GM19023 (cell line): Measurements from ENCODE around the gene BHMT.
"Not testable (repeated sequence)": the region's sequence is repeated elsewhere in the genome, so short reads cannot be mapped to it uniquely, and the experiment has no call there.

Source experiments
- ATAC-seq: cut with Tn5 transposase; IDR thresholded peaks from one replicate; pipeline ENCODE4 v1.9.1; 2021; ENCODE audit warnings: mild to moderate bottlenecking, moderate library complexity; ENCODE audit not compliant: unreplicated experiment

The BHMT gene

GRCh38 chr5:79109527-79110492 lies 1.8 kb upstream of the BHMT start:
- ATAC-seq: no peak

- ATAC-seq: no peak
Observed at GRCh38 chr5:79111960-79112702, 522 bp downstream of the BHMT start.

- ATAC-seq: no peak
Observed at GRCh38 chr5:79112703-79113058, 1.1 kb downstream of the BHMT start.

GRCh38 chr5:79119486-79119885 lies 7.9 kb downstream of the BHMT start:
- ATAC-seq: no peak

GRCh38 chr5:79120221-79120620 lies 8.6 kb downstream of the BHMT start:
- no peak for ATAC-seq

- ATAC-seq: no peak
Observed at GRCh38 chr5:79122973-79123372, 11.4 kb downstream of the BHMT start.

GRCh38 chr5:79124607-79125006 lies 13.0 kb downstream of the BHMT start:
- no peak for ATAC-seq

- no peak for ATAC-seq
Observed at GRCh38 chr5:79130781-79131180, 19.2 kb downstream of the BHMT start.

- no peak for ATAC-seq
Observed at GRCh38 chr5:79133121-79133656, 21.6 kb downstream of the BHMT start.

GRCh38 chr5:79133657-79134451 lies 22.2 kb downstream of the BHMT start:
- no peak for ATAC-seq

GRCh38 chr5:79135790-79136553 lies 24.4 kb downstream of the BHMT start:
- ATAC-seq: no peak

GRCh38 chr5:79136618-79137017 lies 25.0 kb downstream of the BHMT start:
- no peak for ATAC-seq

GRCh38 chr5:79140553-79140952 lies 28.9 kb downstream of the BHMT start:
- ATAC-seq: no peak

- ATAC-seq: no peak
Observed at GRCh38 chr5:79143684-79144379, 32.2 kb downstream of the BHMT start.

GRCh38 chr5:79147076-79147475 lies 35.5 kb downstream of the BHMT start:
- no peak for ATAC-seq

- no peak for ATAC-seq
Observed at GRCh38 chr5:79149433-79149832, 37.8 kb downstream of the BHMT start.

GRCh38 chr5:79151942-79152671 lies 40.5 kb downstream of the BHMT start:
- no peak for ATAC-seq

- no peak for ATAC-seq
Observed at GRCh38 chr5:79157305-79157704, 45.7 kb downstream of the BHMT start.

GRCh38 chr5:79161647-79162046 lies 50.0 kb downstream of the BHMT start:
- not testable (repeated sequence) for ATAC-seq
